HUES48 (cell line): ENCODE results near the gene PC.

Experiments used
- H3K27ac ChIP-seq: one replicate; pipeline ENCODE4 v1.7.0; 2013; ENCODE audit warnings: low read depth, low read length, inconsistent platforms
- H3K27me3 ChIP-seq: 2 replicates; pipeline ENCODE4 v1.6.1; 2013; ENCODE audit warnings: mild to moderate bottlenecking, low read length; ENCODE audit not compliant: control insufficient read depth, insufficient read depth
- H3K36me3 ChIP-seq: 2 replicates; pipeline ENCODE4 v1.6.1; 2013; ENCODE audit warnings: low read length; ENCODE audit not compliant: control insufficient read depth, insufficient read depth
- H3K4me1 ChIP-seq: 2 replicates; pipeline ENCODE4 v1.6.1; 2013; ENCODE audit warnings: mild to moderate bottlenecking, low read length; ENCODE audit not compliant: control insufficient read depth, insufficient read depth
- H3K4me3 ChIP-seq: 2 replicates; pipeline ENCODE4 v1.5.1; 2013; ENCODE audit warnings: mild to moderate bottlenecking, low read depth, low read length
- H3K9ac ChIP-seq: 2 replicates; pipeline ENCODE4 v1.6.1; 2013; ENCODE audit warnings: mild to moderate bottlenecking, low read depth, low read length, moderate library complexity
- H3K9me3 ChIP-seq: 2 replicates; pipeline ENCODE4 v1.6.1; 2013; ENCODE audit warnings: low read length; ENCODE audit not compliant: control insufficient read depth, insufficient read depth

PC gene

GRCh38 chr11:66864172-66864901 is 93.8 kb downstream of the PC start:
- no peaks in the 10 kb centered on the region for H3K9me3 ChIP-seq
- H3K4me1 ChIP-seq = peaks cover 5% of the 10 kb centered on the region
- no peak overlapping the region for H3K4me3 ChIP-seq
- peaks cover 3% of the 10 kb centered on the region for H3K36me3 ChIP-seq
- no peak overlapping the region for H3K27ac ChIP-seq
- H3K27me3 ChIP-seq = no peaks in the 10 kb centered on the region
- no peak overlapping the region for H3K9ac ChIP-seq

GRCh38 chr11:66863428-66864125 is 94.6 kb downstream of the PC start:
- H3K9ac ChIP-seq = no peak overlapping the region
- no peaks in the 10 kb centered on the region for H3K9me3 ChIP-seq
- H3K36me3 ChIP-seq = peaks cover 11% of the 10 kb centered on the region
- no peak overlapping the region for H3K4me3 ChIP-seq
- H3K27me3 ChIP-seq = no peaks in the 10 kb centered on the region
- H3K27ac ChIP-seq = no peak overlapping the region
- no peaks in the 10 kb centered on the region for H3K4me1 ChIP-seq

- no peak overlapping the region for H3K4me3 ChIP-seq
- no peak overlapping the region for H3K27ac ChIP-seq
- H3K9me3 ChIP-seq = no peaks in the 10 kb centered on the region
- no peaks in the 10 kb centered on the region for H3K4me1 ChIP-seq
- H3K27me3 ChIP-seq = no peaks in the 10 kb centered on the region
- H3K9ac ChIP-seq = no peak overlapping the region
- H3K36me3 ChIP-seq = peaks cover 11% of the 10 kb centered on the region
These were observed 95.6 kb downstream of the PC start for GRCh38 chr11:66862559-66863037.

- H3K27me3 ChIP-seq = no peaks in the 10 kb centered on the region
- no peak overlapping the region for H3K27ac ChIP-seq
- H3K9ac ChIP-seq = no peak overlapping the region
- H3K36me3 ChIP-seq = peaks cover 11% of the 10 kb centered on the region
- H3K4me1 ChIP-seq = no peaks in the 10 kb centered on the region
- H3K4me3 ChIP-seq = no peak overlapping the region
- no peaks in the 10 kb centered on the region for H3K9me3 ChIP-seq
These were observed 96.2 kb downstream of the PC start for GRCh38 chr11:66861774-66862558.

GRCh38 chr11:66861038-66861773 is 97.0 kb downstream of the PC start:
- Histone ChIP-seq H3K9ac (no peak overlapping the region), H3K4me1 (no peaks in the 10 kb centered on the region), H3K9me3 (no peaks in the 10 kb centered on the region), H3K36me3 (peaks cover 11% of the 10 kb centered on the region), H3K27ac (no peak overlapping the region), H3K4me3 (no peak overlapping the region), H3K27me3 (no peaks in the 10 kb centered on the region)

- H3K4me3 ChIP-seq = no peak overlapping the region
- no peak overlapping the region for H3K9ac ChIP-seq
- peaks cover 11% of the 10 kb centered on the region for H3K36me3 ChIP-seq
- H3K9me3 ChIP-seq = no peaks in the 10 kb centered on the region
- no peaks in the 10 kb centered on the region for H3K27me3 ChIP-seq
- peaks cover 4% of the 10 kb centered on the region for H3K4me1 ChIP-seq
- no peak overlapping the region for H3K27ac ChIP-seq
These were observed 97.7 kb downstream of the PC start for GRCh38 chr11:66860449-66860831.

- Histone ChIP-seq H3K4me3 (no peak overlapping the region), H3K9ac (no peak overlapping the region), H3K9me3 (no peaks in the 10 kb centered on the region), H3K36me3 (peaks cover 11% of the 10 kb centered on the region), H3K27ac (no peak overlapping the region), H3K4me1 (peaks cover 4% of the 10 kb centered on the region), H3K27me3 (no peaks in the 10 kb centered on the region)
These were observed 98.3 kb downstream of the PC start for GRCh38 chr11:66859686-66860448.

- Histone ChIP-seq H3K27me3 (no peaks in the 10 kb centered on the region), H3K27ac (no peak overlapping the region), H3K4me3 (no peak overlapping the region), H3K9me3 (no peaks in the 10 kb centered on the region), H3K36me3 (peaks cover 11% of the 10 kb centered on the region), H3K4me1 (peaks cover 4% of the 10 kb centered on the region), H3K9ac (no peak overlapping the region)
These were observed 99.1 kb downstream of the PC start for GRCh38 chr11:66858939-66859685.

- Histone ChIP-seq H3K36me3 (peaks cover 11% of the 10 kb centered on the region), H3K27me3 (no peaks in the 10 kb centered on the region), H3K27ac (no peak overlapping the region), H3K4me1 (peaks cover 4% of the 10 kb centered on the region), H3K9me3 (no peaks in the 10 kb centered on the region), H3K4me3 (no peak overlapping the region), H3K9ac (no peak overlapping the region)
These were observed 99.8 kb downstream of the PC start for GRCh38 chr11:66858186-66858938.
